Body of pancreas (tissue), 4 donors: ENCODE results near the gene JAKMIP3. TPM values are rescaled to one million over a fixed set of nuclear protein-coding genes. Genes with fewer than 3 reads are reported as not detected.

Experiments used
- ATAC-seq: fragments of 150-250 bp; one replicate; pipeline ENCODE4 v1.9.1; 2016
- DNase-seq, 4 donors: peaks; one replicate each; pipeline ENCODE4 v3.0.0-alpha.2; 2019
- H3K27ac ChIP-seq, 4 donors: fragments of 200-600 bp; sonication (generic); 1 replicate in 3 of 4; 2 replicates in 1 of 4; pipeline versions ENCODE4 v1.5.1 to v1.6.1; 2016 to 2019; ENCODE audit warnings: mild to moderate bottlenecking in 1 of 4, mixed read lengths in 1 of 4, moderate library complexity in 1 of 4
- H3K27me3 ChIP-seq, 2 donors: fragments of 200-600 bp; sonication (generic); one replicate each; pipeline ENCODE4 v1.6.0; 2016; ENCODE audit warnings: mild to moderate bottlenecking in 1 of 2
- H3K36me3 ChIP-seq, 2 donors: fragments of 200-600 bp; sonication (generic); replicated peaks in 1 of 2; 2 replicates each; pipeline ENCODE4 v1.5.1; 2016; ENCODE audit warnings: low read depth in 2 of 2; ENCODE audit not compliant: insufficient read depth in 1 of 2
- H3K4me1 ChIP-seq: fragments of 200-600 bp; sonication (generic); one replicate; pipeline ENCODE4 v1.6.0; 2016
- H3K4me3 ChIP-seq, 2 donors: fragments of 200-600 bp; sonication (generic); 1 replicate in 1 of 2; 2 replicates in 1 of 2; pipeline ENCODE4 v1.5.1; 2016 to 2019
- H3K9me3 ChIP-seq, 3 donors: fragments of 200-600 bp; sonication (generic); 1 replicate in 2 of 3; 2 replicates in 1 of 3; pipeline ENCODE4 v1.5.1; 2016
- CTCF ChIP-seq, 7 experiments: fragments of 450-650 bp in 4 of 7; fragments of 200-600 bp in 3 of 7; sonication (generic) in 3 of 7; IDR thresholded peaks; one replicate each; pipeline ENCODE4 v1.5.1; 2016 to 2019; ENCODE audit warnings: antibody characterized with exemption in 7 of 7
- POLR2A ChIP-seq, 3 donors: fragments of 450-650 bp; IDR thresholded peaks; one replicate each; pipeline ENCODE4 v1.6.1; 2016; ENCODE audit warnings: antibody characterized with exemption in 3 of 3, mild to moderate bottlenecking in 2 of 3
- WGBS, 2 donors: methylation state at CpG; one replicate each; pipeline ENCODE4 v1.1.5; 2017; 5-methylcytosine and 5-hydroxymethylcytosine counted together
- intact Hi-C: fragments of 100-400 bp; cut with DNase I; formaldehyde crosslinking; loops from one replicate; pipeline ENCODE4 v1.15.1; 2023
- total RNA-seq, 2 donors: library from RNA; depleted of rRNA; stranded (reverse); fragments of >200 nt; gene quantifications; one replicate each; pipeline ENCODE4 v1.1.0, GENCODE V29; 2016

The JAKMIP3 gene
- total RNA-seq, 2 donors from 2014 or later: 0.26 to 0.33 TPM

- 79 to 80% methylated on average over 13 of the region's 13 CpGs for WGBS, 2 donors
- Histone ChIP-seq H3K4me3 (no peak overlapping the region), H3K36me3 (no peaks in the 10 kb centered on the region), H3K27ac (no peak overlapping the region), H3K27me3 (no peaks in the 10 kb centered on the region), H3K9me3 (no peaks in the 10 kb centered on the region), H3K4me1 (peaks cover 14% of the 10 kb centered on the region)
- no peak for ATAC-seq
- no peak for TF ChIP-seq CTCF (IDR thresholded peaks at IDR 0.05)
- TF ChIP-seq POLR2A (IDR thresholded peaks at IDR 0.05): no peak
- intact Hi-C loops: loop anchor here (5.0 kb wide), 2 partner anchors 43 to 138 kb away; no protein-coding TSS in a partner anchor
- no peak for DNase-seq
Observed at GRCh38 chr10:132020456-132020855, 45.3 kb upstream of the JAKMIP3 start.

- TF ChIP-seq POLR2A (IDR thresholded peaks at IDR 0.05): no peak
- no peak for TF ChIP-seq CTCF (IDR thresholded peaks at IDR 0.05)
- Histone ChIP-seq H3K4me3 (no peak overlapping the region), H3K27me3 (no peaks in the 10 kb centered on the region), H3K27ac (no peak overlapping the region), H3K36me3 (no peaks in the 10 kb centered on the region), H3K9me3 (no peaks in the 10 kb centered on the region), H3K4me1 (peaks cover 14% of the 10 kb centered on the region)
- WGBS, 2 donors: 95 to 96% methylated on average over 22 to 24 of the region's 24 CpGs
- intact Hi-C loops: loop anchor here (5.0 kb wide), 2 partner anchors 44 to 139 kb away; no protein-coding TSS in a partner anchor
- DNase-seq: no peak
- ATAC-seq: no peak
Observed at GRCh38 chr10:132021046-132021445, 44.7 kb upstream of the JAKMIP3 start.

GRCh38 chr10:132021504-132022143 lies 44.1 kb upstream of the JAKMIP3 start:
- no peaks in the 10 kb centered on the region for H3K9me3 ChIP-seq
- H3K4me3 ChIP-seq: no peak overlapping the region
- no peaks in the 10 kb centered on the region for H3K27me3 ChIP-seq
- no peaks in the 10 kb centered on the region for H3K36me3 ChIP-seq
- ATAC-seq: no peak
- no peak for DNase-seq
- 70 to 75% methylated on average over 9 to 12 of the region's 16 CpGs for WGBS, 2 donors
- TF ChIP-seq POLR2A (IDR thresholded peaks at IDR 0.05): no peak
- no peak for TF ChIP-seq CTCF (IDR thresholded peaks at IDR 0.05)
- H3K27ac ChIP-seq: no peak overlapping the region
- intact Hi-C loops: loop anchor here (5.0 kb wide), 2 partner anchors 44 to 139 kb away; no protein-coding TSS in a partner anchor
- peaks cover 14% of the 10 kb centered on the region for H3K4me1 ChIP-seq

GRCh38 chr10:132022241-132022640 lies 43.5 kb upstream of the JAKMIP3 start:
- no peak overlapping the region for H3K27ac ChIP-seq
- no peak for DNase-seq
- H3K9me3 ChIP-seq: no peaks in the 10 kb centered on the region
- 87 to 90% methylated on average over 10 to 18 of the region's 18 CpGs for WGBS, 2 donors
- H3K4me3 ChIP-seq: no peak overlapping the region
- no peaks in the 10 kb centered on the region for H3K36me3 ChIP-seq
- peaks cover 14% of the 10 kb centered on the region for H3K4me1 ChIP-seq
- ATAC-seq: no peak
- TF ChIP-seq CTCF (IDR thresholded peaks at IDR 0.05) (no peak), POLR2A (IDR thresholded peaks at IDR 0.05) (no peak)
- intact Hi-C loops: loop anchor here (5.0 kb wide), 2 partner anchors 45 to 140 kb away; no protein-coding TSS in a partner anchor
- no peaks in the 10 kb centered on the region for H3K27me3 ChIP-seq
